ENCODE results near the gene PAPOLA.

GRCh38 chr14:96466918-96467317 lies 35.3 kb upstream of the PAPOLA start:
- no peak for TF ChIP-seq CTCF (IDR thresholded peaks at IDR 0.05)
- no peak for TF ChIP-seq EP300 (IDR thresholded peaks at IDR 0.05)
- no peak for TF ChIP-seq POLR2A (IDR thresholded peaks at IDR 0.05)

Measured in suprapubic skin (tissue), 3 donors.